DMS79 treated with DMSO at 0.1 percent for 48 hours (cell line): ENCODE results near the gene SAMD10.
"Not testable (repeated sequence)": the region's sequence is repeated elsewhere in the genome, so short reads cannot be mapped to it uniquely, and the experiment has no call there.

ENCODE experiments used
- DNase-seq: peaks from one replicate; lab custom pipeline; 2025; lab: John Stamatoyannopoulos, UW

The SAMD10 gene

GRCh38 chr20:63968928-63969760 is 10.3 kb downstream of the SAMD10 start:
- DNase-seq = no peak

GRCh38 chr20:63968136-63968927 is 11.1 kb downstream of the SAMD10 start:
- no peak for DNase-seq

GRCh38 chr20:63967330-63968135 is 11.9 kb downstream of the SAMD10 start:
- no peak for DNase-seq

DNA sequence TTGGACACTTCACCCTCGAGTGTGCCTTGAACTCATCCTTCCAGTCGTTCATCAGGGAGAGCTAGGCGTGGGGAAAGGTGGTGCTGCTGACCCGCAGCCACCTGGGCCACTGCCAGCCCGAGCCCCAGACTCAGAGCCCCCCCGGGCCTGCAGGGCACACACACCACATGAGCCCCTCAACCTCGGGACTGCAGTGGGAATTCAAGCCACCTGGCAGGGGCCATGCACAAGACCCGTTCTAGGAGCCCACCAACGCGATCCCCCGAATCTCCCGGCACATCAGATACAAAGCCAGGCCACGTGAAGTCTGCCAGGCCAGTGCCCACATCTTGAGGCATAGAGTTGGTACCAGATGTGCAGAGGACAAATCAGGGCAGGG is 12.5 kb downstream of the SAMD10 start:
- no peak for DNase-seq

GRCh38 chr20:63966172-63966943 is 13.1 kb downstream of the SAMD10 start:
- no peak for DNase-seq

DNA sequence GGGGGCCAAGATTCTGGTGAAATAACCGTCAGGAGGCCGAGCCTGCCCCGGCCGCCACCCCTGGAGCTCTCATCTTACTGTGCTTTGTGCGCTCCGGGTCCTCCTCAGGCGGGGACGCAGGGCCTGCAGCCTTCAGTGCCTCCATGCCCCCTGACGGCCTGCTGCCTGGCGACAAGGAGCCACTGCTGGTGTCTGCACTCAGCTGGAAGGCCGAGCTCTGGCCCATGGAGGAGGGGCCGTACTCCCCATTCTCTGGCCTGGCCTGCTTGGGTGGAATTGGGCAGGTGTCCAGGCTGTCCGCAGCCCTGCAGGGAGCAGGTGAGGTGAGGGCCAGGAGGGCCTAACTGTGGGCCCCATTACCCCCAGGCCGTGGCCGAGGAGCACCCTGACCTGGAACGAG is 15.0 kb downstream of the SAMD10 start:
- no peak for DNase-seq

DNA sequence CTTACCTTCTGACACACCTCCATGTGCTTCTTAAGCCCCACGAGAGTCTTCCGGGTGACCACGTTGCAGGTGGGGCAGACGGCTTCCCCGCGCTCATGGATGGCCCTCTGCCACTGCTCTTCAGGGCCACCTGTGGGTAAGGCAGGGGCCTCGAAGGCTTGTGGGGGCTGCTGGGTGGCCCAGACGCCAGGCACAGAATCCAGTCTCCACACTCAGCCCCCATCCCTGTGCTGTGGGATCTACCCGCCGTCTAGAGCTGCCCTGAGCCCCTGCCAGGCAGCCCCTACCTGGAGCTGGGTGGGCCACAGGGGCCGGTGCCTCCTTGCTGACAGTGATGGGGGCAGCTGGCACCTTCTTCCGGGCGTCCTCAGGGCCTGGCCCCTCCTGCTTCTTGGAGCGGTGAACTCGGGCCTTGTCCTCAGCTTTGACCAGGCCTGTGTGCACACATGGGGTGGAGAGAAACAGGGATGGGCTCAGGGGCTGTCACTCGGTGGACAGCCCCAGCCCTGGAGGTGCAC is 15.6 kb downstream of the SAMD10 start:
- DNase-seq = no peak

GRCh38 chr20:63963348-63963741 is 16.1 kb downstream of the SAMD10 start:
- DNase-seq = no peak

- no peak for DNase-seq
Measured at GRCh38 chr20:63962426-63963347, 16.8 kb downstream of the SAMD10 start.

DNA sequence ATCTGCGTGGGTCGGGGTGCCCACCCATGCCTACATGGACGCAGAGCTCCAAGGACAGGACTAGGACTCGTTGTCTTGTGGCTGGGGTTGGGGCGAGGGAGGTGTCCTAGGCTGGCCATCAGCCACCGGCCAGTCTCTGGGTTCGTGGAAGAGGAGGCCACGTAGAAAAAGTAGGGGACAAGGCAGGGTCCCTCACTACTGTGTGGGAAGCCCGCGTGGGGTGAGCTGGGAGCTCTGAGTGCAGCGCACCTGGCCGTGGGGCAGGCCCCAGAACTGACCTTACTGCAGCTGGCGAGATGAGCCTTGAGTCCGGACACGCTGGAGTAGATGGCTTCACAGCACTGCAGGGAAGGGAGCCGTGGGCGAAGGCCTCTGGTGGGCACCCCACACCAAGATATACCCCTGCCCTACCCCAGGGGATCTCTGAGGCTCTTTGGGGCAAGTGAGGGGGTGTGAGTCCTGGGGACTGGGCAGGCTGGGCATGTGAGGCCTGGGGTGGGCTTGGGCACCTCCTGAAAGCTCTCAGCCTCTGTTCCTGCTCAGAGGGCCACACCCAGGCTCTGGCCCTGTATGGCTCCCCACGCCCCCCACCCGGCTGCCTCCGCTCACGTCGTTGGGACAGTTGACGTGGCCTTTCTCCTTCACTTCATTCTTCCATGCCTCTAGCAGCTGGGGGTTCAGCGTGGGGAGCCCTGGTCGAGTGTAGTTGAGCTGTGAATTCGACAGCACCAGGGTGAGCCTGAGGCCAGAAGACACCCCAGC is 17.6 kb downstream of the SAMD10 start:
- no peak for DNase-seq

DNA sequence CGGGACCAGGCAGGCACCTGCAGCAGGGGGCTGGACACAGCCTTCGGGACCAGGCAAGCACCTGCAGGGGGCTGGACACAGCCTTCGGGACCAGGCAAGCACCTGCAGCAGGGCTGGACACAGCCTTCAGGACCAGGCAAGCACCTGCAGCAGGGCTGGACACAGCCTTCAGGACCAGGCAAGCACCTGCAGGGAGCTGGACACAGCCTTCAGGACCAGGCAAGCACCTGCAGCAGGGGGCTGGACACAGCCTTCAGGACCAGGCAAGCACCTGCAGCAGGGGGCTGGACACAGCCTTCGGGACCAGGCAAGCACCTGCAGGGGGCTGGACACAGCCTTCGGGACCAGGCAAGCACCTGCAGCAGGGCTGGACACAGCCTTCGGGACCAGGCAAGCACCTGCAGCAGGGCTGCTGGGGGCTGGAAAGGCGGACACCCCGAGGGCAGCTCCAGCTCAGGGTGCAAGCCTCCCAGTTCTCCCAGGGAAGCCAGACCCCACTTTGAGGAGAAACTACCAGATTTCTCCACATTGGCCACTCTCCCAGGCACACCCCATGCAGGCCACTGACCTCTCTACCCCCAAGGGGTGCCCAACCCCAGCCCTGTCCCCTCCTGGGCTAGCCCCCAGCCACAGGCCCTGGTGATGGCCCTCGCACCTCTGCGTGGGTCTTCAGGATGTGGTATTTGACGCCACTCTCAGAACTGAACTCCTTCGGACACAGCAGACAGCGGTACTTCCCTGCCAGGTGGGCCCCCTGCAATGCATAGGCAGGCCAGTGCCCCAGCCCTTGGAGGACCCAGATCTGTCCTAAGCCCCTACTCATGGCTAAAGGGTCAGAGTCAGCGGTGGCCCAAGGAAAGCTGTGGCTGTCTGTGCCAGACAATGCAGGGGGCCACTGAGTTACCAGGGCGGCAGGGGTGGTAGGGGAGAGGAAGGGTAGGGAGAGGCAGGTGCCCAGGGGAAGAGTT is 18.5 kb downstream of the SAMD10 start:
- DNase-seq = not testable (repeated sequence)

GRCh38 chr20:63959699-63960075 is 19.8 kb downstream of the SAMD10 start:
- no peak for DNase-seq

DNA sequence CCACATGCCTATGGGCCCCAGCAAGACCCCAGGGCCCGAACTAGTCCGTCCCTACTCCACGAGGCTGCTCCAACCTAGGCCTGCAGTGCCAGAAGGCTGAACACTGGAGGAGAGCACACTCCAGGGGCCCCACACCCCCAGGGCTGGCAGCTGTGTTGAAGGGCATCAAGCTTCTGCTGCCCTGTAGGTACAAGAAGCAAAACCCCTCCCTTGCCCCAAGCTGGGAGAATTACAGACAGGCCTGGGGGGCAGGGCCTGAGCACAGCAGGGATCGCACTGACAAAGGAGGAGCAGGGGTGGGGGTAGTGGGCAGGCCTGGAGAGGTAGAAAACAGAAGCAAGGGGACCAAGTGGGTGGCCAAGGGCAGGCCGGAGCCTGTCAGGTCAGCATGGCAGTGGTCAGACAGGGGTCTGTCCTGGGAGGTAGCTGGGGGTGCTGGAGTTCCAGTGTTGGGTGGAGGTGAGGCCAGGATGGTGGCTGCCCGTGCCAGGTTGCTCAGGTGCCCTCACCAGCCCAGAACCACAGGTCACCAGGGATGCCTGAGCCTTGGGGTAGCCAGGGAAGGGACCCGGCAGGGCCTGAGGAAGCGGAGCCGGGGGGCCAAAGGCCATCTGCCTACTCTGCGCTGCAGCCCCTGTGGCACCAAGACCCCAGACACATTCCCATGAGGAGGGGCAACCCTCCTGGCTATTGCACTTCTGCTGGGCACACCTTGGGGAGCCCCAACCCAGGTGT is 20.3 kb downstream of the SAMD10 start:
- no peak for DNase-seq

GRCh38 chr20:63958471-63958870 is 21.0 kb downstream of the SAMD10 start:
- no peak for DNase-seq

- peak; percentile 62 for DNase-seq
Measured at GRCh38 chr20:63957690-63958441, 21.6 kb downstream of the SAMD10 start.

DNA sequence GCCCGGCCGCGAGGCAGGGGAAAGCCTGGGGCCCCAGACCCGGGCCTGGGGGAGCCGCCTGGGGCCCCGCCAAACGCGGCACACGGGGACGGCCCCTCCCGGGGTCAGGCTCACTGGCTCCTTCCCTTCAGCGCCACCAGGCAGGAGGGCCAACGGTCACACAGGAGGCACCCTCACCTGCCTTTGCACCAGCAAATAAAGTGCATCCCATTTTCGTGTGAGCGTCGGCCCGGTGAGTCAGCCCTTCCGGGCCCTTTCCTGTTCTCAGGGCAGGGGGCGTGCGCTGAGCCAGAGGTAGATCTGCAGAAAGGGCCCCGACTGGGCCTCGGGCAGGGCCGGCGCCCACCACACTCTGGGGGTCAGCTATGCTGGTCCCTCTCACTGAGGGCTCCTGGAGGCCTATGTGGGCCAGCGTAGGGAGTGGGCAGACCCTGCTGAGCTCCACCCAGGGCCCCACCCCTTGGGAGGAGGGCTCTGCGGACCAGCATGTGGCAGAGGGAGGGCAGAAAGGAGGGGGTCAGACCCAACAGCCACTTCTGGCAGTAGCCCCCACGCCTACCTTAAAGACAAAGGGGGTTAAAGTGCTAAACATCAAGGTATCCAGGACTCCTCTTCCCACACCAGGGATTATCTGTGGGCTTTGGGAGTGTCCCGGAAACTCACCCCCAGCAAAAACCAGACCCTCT is 22.3 kb downstream of the SAMD10 start:
- peak; percentile 62 for DNase-seq

DNA sequence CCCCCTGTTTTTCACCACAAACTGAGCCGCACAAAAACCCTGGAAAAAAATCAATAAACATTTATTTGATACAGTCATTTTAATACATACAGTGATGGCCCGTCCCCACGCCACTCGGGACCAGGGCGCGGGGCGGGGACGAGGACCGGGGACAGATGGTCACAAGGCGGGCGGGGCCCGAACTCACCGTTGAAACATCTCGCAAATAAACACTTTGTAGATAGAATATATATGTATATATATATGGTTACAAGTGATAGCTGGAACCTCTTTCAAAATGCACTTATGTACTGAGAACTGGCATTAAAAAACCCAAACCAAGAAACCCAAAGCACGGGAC is 22.8 kb downstream of the SAMD10 start:
- no peak for DNase-seq
